Epithelial cell of proximal tubule (primary cell): ENCODE measurements around the gene GFRA1. TPM values are rescaled to one million over a fixed set of nuclear protein-coding genes. Genes with fewer than 3 reads are reported as not detected.

Experiments
- DNase-seq: peaks from one replicate; pipeline ENCODE4 v3.0.0-alpha.2; 2011; ENCODE audit warnings: low read depth
- H3K4me3 ChIP-seq: 2 replicates; pipeline ENCODE4 v1.5.1; 2011; ENCODE audit warnings: low read depth, mild to moderate bottlenecking, low read length
- total RNA-seq: library from RNA; depleted of rRNA; stranded (reverse); fragments of >200 nt; gene quantifications from 2 replicates; pipeline ENCODE4 v1.2.3, GENCODE V29; 2015
- TF ChIP-seq, protein P1 (sequence below): conservative IDR thresholded peaks from 2 replicates; pipeline ENCODE4 v1.5.1; 2012; ENCODE audit warnings: low read depth, mild to moderate bottlenecking, low read length

The GFRA1 gene
- total RNA-seq, 1 donor from 2014 or later = 10.6 TPM

DNA sequence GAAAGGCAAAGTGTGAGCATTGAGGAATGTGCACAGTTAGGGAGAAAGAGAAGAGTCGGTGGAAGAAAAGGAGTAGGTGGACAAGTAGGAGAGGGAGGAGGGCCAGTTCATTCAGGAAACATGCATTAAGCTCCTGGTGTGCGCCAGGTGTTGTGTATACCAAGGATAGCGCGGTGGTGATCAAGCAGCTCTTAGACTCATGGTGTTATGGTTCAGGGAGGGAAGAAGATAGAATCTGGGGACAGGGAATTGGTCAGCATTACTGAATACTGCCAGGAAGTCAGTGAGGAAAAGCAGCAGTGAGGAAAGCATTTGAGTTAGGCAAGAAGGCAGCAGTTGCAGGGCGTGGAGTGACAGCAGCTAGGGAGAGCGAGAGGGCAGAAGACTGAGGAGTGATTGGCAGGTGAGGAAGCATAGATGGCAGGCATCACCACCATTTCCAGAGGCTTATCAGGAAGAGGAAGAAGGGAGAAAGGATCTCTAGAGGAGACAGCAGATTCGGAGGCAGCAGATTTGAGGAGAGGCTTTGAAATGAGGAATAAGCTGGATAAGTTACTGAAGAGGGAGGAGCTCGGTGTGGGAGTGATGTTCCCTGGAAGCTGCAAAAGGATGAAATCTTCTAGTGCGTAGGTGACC, 265.6 kb downstream of the GFRA1 start:
- H3K4me3 ChIP-seq = no peak overlapping the region
- TF ChIP-seq, protein P1, sequence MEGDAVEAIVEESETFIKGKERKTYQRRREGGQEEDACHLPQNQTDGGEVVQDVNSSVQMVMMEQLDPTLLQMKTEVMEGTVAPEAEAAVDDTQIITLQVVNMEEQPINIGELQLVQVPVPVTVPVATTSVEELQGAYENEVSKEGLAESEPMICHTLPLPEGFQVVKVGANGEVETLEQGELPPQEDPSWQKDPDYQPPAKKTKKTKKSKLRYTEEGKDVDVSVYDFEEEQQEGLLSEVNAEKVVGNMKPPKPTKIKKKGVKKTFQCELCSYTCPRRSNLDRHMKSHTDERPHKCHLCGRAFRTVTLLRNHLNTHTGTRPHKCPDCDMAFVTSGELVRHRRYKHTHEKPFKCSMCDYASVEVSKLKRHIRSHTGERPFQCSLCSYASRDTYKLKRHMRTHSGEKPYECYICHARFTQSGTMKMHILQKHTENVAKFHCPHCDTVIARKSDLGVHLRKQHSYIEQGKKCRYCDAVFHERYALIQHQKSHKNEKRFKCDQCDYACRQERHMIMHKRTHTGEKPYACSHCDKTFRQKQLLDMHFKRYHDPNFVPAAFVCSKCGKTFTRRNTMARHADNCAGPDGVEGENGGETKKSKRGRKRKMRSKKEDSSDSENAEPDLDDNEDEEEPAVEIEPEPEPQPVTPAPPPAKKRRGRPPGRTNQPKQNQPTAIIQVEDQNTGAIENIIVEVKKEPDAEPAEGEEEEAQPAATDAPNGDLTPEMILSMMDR = no peak
- no peak for DNase-seq

Other genes with a start within 250 kb of the GFRA1 start
- not detected in 2 replicates for gene CCDC172, start 51.2 kb upstream of the GFRA1 start, total RNA-seq
- not detected in 2 replicates for gene PNLIPRP3, start 154.6 kb upstream of the GFRA1 start, total RNA-seq